ENCODE results near the gene TACC2. TPM values are rescaled to one million over a fixed set of nuclear protein-coding genes. Genes with fewer than 3 reads are reported as not detected.

The TACC2 gene
- total and polyA plus RNA-seq, 2 experiments from 2014 or later = 30.8 to 35.9 TPM

DNA sequence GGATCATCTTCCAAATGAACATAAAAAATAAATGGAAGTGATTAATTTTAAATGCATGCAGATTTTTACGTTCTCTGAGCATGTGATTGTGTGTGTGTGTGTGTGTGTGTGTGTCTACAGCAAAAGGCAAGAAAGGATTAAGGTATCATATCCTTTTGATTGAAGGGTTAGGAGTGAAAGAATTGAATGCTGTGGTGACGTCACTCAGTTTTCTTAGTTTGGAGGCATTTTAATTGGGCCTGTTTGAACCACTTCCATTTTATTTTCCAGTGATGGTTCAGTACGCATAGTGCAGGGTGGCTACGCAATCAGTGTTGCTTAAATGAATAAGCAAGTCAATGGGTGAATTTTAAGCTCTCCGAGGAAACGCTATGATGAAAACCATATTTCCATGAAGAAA is 31.3 kb downstream of the TACC2 start:
- Histone ChIP-seq H3F3A (replicated peaks; ENCODE audit: low read depth) (no peaks in the 10 kb centered on the region), H3K4me2 (no peak overlapping the region), H3K27ac (ENCODE audit: low read depth) (no peak overlapping the region), H3K36me3 (ENCODE audit: insufficient read depth) (no peaks in the 10 kb centered on the region), H2AFZ (peak overlapping the region; percentile 99; the same call in 1 of the 2 replicates), H3K27me3 (ENCODE audit: insufficient read depth) (no peaks in the 10 kb centered on the region), H4K20me1 (replicated peaks; ENCODE audit: insufficient read depth) (no peaks in the 10 kb centered on the region), H3K79me2 (replicated peaks; ENCODE audit: insufficient read depth) (no peaks in the 10 kb centered on the region), H3K9me2 (ENCODE audit: insufficient read depth) (no peaks in the 10 kb centered on the region), H3K4me3 (no peak overlapping the region), H3K4me1 (ENCODE audit: insufficient read depth) (peaks cover 20% of the 10 kb centered on the region)
- Mint-ChIP-seq H3K4me1 (peaks cover 21% of the 10 kb centered on the region), H3K27me3 (ENCODE audit: insufficient read depth, low read depth, poor library complexity) (peaks cover 11% of the 10 kb centered on the region), H3K9me3 (no peaks in the 10 kb centered on the region; the same call in 2 of the 3 replicates), H3K4me3 (no peak overlapping the region), H3K36me3 (ENCODE audit: low read depth) (no peaks in the 10 kb centered on the region), H3K27ac (no peak overlapping the region)
- TF ChIP-seq STAT1 (IDR thresholded peaks at IDR 0.05; ENCODE audit: unreplicated experiment) (no peak), NANOG (IDR thresholded peaks at IDR 0.05; ENCODE audit: borderline replicate concordance) (no peak), CREB1 (CRISPR knock-in tag; IDR thresholded peaks at IDR 0.05; ENCODE audit: low read depth) (no peak), ZNF114 (CRISPR knock-in tag; IDR thresholded peaks at IDR 0.05) (no peak), EZH2phosphoT487 (IDR thresholded peaks at IDR 0.05; ENCODE audit: unreplicated experiment) (no peak), JUNB (IDR thresholded peaks at IDR 0.05; ENCODE audit: unreplicated experiment) (no peak), POLR2AphosphoS5 (IDR thresholded peaks at IDR 0.05; ENCODE audit: low read depth) (no peak), ZNF331 (CRISPR knock-in tag; IDR thresholded peaks at IDR 0.05; ENCODE audit: low read depth) (no peak), EZH2 (IDR thresholded peaks at IDR 0.05; ENCODE audit: low read depth, unreplicated experiment) (no peak)
- TF ChIP-seq, protein P1, sequence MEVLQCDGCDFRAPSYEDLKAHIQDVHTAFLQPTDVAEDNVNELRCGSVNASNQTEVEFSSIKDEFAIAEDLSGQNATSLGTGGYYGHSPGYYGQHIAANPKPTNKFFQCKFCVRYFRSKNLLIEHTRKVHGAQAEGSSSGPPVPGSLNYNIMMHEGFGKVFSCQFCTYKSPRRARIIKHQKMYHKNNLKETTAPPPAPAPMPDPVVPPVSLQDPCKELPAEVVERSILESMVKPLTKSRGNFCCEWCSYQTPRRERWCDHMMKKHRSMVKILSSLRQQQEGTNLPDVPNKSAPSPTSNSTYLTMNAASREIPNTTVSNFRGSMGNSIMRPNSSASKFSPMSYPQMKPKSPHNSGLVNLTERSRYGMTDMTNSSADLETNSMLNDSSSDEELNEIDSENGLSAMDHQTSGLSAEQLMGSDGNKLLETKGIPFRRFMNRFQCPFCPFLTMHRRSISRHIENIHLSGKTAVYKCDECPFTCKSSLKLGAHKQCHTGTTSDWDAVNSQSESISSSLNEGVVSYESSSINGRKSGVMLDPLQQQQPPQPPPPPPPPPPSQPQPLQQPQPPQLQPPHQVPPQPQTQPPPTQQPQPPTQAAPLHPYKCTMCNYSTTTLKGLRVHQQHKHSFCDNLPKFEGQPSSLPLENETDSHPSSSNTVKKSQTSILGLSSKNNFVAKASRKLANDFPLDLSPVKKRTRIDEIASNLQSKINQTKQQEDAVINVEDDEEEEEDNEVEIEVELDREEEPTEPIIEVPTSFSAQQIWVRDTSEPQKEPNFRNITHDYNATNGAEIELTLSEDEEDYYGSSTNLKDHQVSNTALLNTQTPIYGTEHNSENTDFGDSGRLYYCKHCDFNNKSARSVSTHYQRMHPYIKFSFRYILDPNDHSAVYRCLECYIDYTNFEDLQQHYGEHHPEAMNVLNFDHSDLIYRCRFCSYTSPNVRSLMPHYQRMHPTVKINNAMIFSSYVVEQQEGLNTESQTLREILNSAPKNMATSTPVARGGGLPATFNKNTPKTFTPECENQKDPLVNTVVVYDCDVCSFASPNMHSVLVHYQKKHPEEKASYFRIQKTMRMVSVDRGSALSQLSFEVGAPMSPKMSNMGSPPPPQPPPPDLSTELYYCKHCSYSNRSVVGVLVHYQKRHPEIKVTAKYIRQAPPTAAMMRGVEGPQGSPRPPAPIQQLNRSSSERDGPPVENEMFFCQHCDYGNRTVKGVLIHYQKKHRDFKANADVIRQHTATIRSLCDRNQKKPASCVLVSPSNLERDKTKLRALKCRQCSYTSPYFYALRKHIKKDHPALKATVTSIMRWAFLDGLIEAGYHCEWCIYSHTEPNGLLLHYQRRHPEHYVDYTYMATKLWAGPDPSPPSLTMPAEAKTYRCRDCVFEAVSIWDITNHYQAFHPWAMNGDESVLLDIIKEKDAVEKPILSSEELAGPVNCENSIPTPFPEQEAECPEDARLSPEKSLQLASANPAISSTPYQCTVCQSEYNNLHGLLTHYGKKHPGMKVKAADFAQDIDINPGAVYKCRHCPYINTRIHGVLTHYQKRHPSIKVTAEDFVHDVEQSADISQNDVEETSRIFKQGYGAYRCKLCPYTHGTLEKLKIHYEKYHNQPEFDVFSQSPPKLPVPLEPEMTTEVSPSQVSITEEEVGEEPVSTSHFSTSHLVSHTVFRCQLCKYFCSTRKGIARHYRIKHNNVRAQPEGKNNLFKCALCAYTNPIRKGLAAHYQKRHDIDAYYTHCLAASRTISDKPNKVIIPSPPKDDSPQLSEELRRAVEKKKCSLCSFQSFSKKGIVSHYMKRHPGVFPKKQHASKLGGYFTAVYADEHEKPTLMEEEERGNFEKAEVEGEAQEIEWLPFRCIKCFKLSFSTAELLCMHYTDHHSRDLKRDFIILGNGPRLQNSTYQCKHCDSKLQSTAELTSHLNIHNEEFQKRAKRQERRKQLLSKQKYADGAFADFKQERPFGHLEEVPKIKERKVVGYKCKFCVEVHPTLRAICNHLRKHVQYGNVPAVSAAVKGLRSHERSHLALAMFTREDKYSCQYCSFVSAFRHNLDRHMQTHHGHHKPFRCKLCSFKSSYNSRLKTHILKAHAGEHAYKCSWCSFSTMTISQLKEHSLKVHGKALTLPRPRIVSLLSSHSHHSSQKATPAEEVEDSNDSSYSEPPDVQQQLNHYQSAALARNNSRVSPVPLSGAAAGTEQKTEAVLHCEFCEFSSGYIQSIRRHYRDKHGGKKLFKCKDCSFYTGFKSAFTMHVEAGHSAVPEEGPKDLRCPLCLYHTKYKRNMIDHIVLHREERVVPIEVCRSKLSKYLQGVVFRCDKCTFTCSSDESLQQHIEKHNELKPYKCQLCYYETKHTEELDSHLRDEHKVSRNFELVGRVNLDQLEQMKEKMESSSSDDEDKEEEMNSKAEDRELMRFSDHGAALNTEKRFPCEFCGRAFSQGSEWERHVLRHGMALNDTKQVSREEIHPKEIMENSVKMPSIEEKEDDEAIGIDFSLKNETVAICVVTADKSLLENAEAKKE (CRISPR knock-in tag; IDR thresholded peaks at IDR 0.05) = no peak
- TF ChIP-seq, protein P2, sequence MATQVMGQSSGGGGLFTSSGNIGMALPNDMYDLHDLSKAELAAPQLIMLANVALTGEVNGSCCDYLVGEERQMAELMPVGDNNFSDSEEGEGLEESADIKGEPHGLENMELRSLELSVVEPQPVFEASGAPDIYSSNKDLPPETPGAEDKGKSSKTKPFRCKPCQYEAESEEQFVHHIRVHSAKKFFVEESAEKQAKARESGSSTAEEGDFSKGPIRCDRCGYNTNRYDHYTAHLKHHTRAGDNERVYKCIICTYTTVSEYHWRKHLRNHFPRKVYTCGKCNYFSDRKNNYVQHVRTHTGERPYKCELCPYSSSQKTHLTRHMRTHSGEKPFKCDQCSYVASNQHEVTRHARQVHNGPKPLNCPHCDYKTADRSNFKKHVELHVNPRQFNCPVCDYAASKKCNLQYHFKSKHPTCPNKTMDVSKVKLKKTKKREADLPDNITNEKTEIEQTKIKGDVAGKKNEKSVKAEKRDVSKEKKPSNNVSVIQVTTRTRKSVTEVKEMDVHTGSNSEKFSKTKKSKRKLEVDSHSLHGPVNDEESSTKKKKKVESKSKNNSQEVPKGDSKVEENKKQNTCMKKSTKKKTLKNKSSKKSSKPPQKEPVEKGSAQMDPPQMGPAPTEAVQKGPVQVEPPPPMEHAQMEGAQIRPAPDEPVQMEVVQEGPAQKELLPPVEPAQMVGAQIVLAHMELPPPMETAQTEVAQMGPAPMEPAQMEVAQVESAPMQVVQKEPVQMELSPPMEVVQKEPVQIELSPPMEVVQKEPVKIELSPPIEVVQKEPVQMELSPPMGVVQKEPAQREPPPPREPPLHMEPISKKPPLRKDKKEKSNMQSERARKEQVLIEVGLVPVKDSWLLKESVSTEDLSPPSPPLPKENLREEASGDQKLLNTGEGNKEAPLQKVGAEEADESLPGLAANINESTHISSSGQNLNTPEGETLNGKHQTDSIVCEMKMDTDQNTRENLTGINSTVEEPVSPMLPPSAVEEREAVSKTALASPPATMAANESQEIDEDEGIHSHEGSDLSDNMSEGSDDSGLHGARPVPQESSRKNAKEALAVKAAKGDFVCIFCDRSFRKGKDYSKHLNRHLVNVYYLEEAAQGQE (IDR thresholded peaks at IDR 0.05; ENCODE audit: unreplicated experiment) = no peak
- TF ChIP-seq, protein P3, sequence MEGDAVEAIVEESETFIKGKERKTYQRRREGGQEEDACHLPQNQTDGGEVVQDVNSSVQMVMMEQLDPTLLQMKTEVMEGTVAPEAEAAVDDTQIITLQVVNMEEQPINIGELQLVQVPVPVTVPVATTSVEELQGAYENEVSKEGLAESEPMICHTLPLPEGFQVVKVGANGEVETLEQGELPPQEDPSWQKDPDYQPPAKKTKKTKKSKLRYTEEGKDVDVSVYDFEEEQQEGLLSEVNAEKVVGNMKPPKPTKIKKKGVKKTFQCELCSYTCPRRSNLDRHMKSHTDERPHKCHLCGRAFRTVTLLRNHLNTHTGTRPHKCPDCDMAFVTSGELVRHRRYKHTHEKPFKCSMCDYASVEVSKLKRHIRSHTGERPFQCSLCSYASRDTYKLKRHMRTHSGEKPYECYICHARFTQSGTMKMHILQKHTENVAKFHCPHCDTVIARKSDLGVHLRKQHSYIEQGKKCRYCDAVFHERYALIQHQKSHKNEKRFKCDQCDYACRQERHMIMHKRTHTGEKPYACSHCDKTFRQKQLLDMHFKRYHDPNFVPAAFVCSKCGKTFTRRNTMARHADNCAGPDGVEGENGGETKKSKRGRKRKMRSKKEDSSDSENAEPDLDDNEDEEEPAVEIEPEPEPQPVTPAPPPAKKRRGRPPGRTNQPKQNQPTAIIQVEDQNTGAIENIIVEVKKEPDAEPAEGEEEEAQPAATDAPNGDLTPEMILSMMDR (conservative IDR thresholded peaks at IDR 0.05; ENCODE audit: low read depth in 2 of 2) = no peak
- TF ChIP-seq, protein P4, sequence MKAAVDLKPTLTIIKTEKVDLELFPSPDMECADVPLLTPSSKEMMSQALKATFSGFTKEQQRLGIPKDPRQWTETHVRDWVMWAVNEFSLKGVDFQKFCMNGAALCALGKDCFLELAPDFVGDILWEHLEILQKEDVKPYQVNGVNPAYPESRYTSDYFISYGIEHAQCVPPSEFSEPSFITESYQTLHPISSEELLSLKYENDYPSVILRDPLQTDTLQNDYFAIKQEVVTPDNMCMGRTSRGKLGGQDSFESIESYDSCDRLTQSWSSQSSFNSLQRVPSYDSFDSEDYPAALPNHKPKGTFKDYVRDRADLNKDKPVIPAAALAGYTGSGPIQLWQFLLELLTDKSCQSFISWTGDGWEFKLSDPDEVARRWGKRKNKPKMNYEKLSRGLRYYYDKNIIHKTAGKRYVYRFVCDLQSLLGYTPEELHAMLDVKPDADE (IDR thresholded peaks at IDR 0.05) = no peak
- no peak for DNase-seq (ENCODE audit: low spot score)
- no peak for ATAC-seq
